Rectal smooth muscle tissue (tissue), 1 donor: ENCODE data around the gene THG1L.

Source experiments
- H3K27ac ChIP-seq: one replicate; pipeline ENCODE4 v1.7.0; 2013; ENCODE audit warnings: low read depth, low read length, inconsistent platforms
- H3K27me3 ChIP-seq: one replicate; pipeline ENCODE4 v1.7.0; 2013; ENCODE audit warnings: low read length; ENCODE audit not compliant: control insufficient read depth, insufficient read depth
- H3K36me3 ChIP-seq: one replicate; pipeline ENCODE4 v1.7.0; 2013; ENCODE audit warnings: low read length; ENCODE audit not compliant: control insufficient read depth, insufficient read depth
- H3K4me1 ChIP-seq: one replicate; pipeline ENCODE4 v1.7.0; 2013; ENCODE audit warnings: low read length; ENCODE audit not compliant: control insufficient read depth, insufficient read depth
- H3K4me3 ChIP-seq: one replicate; pipeline ENCODE4 v1.7.0; 2013; ENCODE audit warnings: low read length
- H3K9ac ChIP-seq: one replicate; pipeline ENCODE4 v1.7.0; 2013; ENCODE audit warnings: low read length

The THG1L gene

DNA sequence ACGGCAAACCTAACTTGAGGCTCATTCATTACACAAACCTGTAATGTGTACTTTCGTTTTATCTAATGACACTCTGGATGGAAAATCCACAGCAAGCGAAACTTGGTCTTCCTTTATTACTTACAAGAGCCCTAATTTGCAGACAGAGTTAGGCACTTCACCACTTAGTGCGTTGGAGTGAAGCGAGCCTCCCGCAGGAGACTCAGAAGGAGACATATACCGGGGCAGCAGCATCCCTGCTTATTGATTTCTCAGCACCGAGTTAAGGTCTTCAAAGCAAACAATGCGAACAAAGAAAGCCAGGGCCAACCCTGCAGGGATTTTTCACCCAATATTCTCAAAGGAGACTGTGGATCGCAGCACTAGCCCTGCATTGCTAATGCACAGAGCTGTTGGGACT is 40.9 kb downstream of the THG1L start:
- Histone ChIP-seq H3K36me3 (no peaks in the 10 kb centered on the region), H3K27ac (no peak overlapping the region), H3K27me3 (no peaks in the 10 kb centered on the region), H3K9ac (no peak overlapping the region), H3K4me1 (no peaks in the 10 kb centered on the region), H3K4me3 (no peak overlapping the region)

- Histone ChIP-seq H3K9ac (no peak overlapping the region), H3K4me1 (no peaks in the 10 kb centered on the region), H3K27ac (no peak overlapping the region), H3K4me3 (no peak overlapping the region), H3K27me3 (no peaks in the 10 kb centered on the region), H3K36me3 (no peaks in the 10 kb centered on the region)
Measured at GRCh38 chr5:157778121-157778805, 47.0 kb downstream of the THG1L start.

DNA sequence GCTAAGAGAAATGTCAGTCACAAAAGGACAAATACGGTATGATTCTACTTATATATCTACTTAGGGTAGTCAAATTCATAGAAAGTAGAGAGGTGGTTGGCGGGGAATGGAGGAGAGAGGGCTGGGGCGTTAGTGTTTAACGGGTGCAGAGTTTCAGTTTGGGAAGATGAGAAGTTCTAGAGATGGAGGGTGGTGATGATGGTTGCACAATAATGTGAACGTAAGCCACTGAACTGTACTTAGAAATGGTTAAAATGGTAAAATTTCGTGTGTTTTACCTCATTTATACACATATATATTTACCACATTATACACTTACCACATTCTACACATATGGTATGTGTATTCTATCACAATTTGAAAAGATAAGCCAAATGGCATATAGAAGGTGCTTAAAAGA is 48.0 kb downstream of the THG1L start:
- no peaks in the 10 kb centered on the region for H3K27me3 ChIP-seq
- H3K9ac ChIP-seq: no peak overlapping the region
- H3K4me3 ChIP-seq: no peak overlapping the region
- no peak overlapping the region for H3K27ac ChIP-seq
- no peaks in the 10 kb centered on the region for H3K36me3 ChIP-seq
- no peaks in the 10 kb centered on the region for H3K4me1 ChIP-seq

DNA sequence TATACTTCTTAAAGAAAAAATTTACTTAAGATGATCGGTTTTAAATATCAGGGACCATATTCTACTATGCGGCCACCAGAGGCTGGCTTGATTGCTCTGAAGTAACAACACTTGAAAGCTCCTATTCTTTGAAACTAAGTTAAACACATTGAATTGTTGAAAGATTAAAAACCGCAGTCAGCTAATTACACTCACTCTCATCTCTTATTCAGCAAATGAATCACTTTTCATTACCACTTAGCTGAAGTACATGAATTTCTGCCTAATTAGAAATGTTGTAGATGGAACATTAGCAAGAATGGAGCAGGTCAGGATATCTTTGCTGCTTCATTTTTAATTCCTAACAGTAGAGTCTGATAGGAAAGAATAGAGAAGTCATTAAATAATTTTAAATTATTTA is 54.6 kb downstream of the THG1L start:
- Histone ChIP-seq H3K27me3 (no peaks in the 10 kb centered on the region), H3K4me3 (no peak overlapping the region), H3K27ac (no peak overlapping the region), H3K9ac (no peak overlapping the region), H3K36me3 (peaks cover 6% of the 10 kb centered on the region), H3K4me1 (no peaks in the 10 kb centered on the region)
